NCI-H146 (cell line): ENCODE results near the gene PCNX4.

ENCODE experiments used
- DNase-seq: peaks from one replicate; lab custom pipeline; 2025; lab: John Stamatoyannopoulos, UW

Gene PCNX4

DNA sequence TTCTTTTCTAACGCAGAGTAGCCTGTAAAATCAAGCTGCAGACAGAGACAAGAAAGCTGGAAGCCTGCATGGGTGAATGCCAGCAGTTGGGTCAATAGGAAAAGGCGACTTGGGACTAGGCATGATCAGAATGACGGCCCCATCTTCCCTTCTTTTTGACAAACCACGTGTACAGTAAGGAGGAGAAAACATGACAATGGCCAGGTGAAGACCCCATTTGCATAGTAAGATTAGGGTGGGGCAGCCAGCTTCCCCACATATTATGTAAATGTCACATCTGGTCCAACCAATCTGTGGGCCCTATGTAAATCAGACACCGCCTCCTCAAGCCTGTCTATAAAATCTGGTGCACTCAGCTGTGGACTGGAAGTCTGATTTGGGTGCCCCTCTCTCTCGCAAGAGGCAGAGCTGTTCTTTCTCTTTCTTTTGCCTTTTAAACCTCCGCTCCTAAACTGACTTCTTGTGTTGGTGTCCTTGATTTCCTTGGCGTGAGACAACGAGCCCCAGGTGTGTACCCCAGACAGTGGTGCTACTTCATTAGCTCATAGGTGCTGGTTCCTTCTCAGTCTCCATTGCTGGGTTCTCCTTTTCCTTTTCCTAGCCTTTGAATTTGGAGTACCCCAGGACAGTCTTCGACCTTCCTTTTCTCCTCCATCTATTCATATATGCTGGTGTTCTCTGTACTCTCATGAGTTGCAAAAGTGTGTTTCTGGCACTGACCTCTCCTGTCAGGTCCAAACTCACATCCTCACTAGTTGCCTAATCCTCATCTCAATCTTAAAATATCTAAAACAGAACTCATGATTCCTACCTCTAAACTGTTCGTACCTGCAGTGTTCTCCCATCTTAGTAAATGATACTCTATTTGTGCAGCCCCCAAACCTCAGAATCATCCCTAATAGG is 82.9 kb downstream of the PCNX4 start:
- no peak for DNase-seq

GRCh38 chr14:60175255-60175902 is 83.7 kb downstream of the PCNX4 start:
- DNase-seq: no peak

GRCh38 chr14:60178164-60178563 is 86.4 kb downstream of the PCNX4 start:
- DNase-seq: no peak

DNA sequence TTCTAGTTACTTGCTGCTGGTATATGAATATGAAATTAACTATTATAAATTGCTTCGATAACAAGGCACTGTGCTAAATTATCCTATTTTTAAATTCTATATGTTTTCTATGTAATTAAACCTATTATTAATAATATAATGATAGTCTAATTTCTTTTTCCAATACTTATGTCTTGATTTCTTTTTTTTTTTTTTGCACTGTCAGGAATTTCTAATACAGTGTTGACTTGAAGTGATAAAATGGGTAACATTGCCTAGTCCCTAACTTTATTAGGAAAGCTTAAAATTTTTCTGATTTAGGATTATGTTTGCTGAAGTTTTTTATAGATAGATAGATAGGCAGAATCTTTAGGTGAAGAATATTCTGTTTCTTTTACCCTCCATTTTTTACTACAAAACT is 87.1 kb downstream of the PCNX4 start:
- DNase-seq: no peak

- no peak for DNase-seq
Observed at GRCh38 chr14:60179431-60179869, 87.7 kb downstream of the PCNX4 start.

DNA sequence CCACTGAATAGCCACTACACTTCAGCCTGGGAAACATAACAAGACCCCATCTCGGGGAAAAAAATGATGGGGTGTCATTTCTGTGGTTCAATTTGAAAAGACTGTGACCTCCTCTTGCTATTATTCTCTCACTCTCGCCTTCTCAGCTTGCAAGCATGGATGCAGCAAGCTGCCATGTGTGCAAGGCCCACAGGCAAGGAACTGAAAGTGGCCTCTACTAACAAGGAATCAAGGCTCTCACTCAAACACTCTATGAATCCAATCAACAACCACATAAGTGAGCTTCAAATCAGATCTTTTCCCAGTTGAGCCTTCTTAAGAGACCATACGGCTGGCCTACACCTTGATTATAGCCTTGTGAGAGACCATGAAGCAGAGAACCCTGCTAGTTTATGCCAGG is 91.4 kb downstream of the PCNX4 start:
- no peak for DNase-seq

- DNase-seq: no peak
Observed at GRCh38 chr14:60183741-60184140, 92.0 kb downstream of the PCNX4 start.

DNA sequence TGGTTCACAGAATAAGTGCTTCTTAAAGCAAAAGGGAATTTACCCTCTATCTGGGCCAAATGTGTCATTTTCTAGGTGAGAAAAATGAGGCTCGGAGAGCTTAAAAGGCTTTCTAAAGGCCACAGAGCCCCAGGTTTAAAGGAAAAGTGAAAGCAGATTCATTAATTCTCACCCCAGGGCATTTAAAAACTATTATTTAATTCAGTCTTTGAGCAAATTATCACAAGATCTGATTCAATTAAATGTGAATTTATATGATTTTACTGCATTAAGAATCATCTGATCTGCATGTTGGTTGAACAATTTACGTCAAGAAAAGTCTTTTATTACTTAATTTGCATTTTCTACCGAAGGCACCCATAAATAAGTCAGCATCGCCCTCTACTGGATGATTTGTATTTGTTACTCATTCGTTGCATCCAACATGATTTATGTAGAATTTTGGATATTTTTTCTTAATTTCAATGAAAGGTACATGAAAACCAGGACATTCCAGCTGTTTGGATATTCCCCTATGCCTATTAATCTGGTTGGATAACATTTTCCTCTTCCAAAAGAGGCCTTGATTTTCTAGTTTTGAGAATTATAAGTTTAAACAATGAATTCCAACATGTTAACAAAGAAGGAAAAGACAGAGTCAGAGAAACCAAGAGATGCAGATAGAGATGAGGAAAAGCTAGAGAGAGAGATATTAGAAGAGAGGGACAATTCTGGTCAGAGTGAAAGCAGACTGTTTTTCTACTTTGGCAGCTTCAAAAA is 92.6 kb downstream of the PCNX4 start:
- DNase-seq: peak; percentile 62

- no peak for DNase-seq
Observed at GRCh38 chr14:60184905-60185555, 93.3 kb downstream of the PCNX4 start.

DNA sequence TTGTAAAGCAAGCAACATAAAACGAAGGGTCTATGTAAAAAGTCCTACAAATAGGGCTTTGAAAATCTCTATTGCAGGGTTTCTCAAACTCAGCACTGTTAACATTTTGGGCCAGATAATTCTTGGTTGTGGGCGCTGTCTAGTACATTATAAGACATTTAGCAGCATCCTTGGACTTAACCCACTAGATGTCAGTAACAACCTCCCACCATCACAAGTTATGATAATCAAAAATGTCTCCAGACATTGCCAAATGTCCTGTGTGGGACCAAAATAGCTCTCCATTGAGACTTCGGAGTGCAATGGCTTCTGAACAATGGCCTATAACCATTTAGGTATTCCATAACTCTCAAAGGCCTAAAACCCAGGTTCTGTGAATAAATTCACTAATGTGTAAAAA is 96.4 kb downstream of the PCNX4 start:
- DNase-seq: peak; percentile 22

GRCh38 chr14:60188696-60189095 is 97.0 kb downstream of the PCNX4 start:
- no peak for DNase-seq

- no peak for DNase-seq
Observed at GRCh38 chr14:60189923-60190840, 98.5 kb downstream of the PCNX4 start.

DNA sequence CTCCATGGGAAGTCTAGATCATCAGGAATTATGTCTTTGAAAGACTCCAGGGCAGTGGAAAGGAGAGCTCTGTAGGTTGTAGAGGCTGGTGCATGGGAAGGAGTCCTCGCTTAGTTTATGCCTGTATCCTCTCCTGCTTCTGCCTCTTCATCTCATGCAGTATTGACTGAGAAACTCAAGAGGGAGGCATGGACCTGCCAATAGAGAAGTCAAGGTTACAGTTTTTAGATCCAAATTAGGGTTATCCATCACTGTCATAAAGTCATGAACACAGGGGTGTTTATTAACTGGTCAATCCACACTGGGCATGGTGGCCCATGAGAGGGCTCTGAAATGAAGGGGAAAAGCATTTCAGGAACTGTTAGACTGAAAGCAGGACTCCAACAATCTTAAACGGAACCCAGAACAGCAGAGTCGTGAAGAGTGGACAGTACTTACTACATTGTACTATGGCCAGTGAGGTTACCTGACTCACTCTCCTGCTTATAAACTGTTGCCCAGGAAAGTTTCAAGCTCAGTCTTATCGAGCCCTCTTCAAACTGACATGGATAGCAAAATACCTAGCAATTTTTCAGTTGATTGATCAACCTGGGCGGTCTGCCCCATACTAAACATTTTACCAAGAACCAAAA is 103.6 kb downstream of the PCNX4 start:
- DNase-seq: peak; percentile 38

DNA sequence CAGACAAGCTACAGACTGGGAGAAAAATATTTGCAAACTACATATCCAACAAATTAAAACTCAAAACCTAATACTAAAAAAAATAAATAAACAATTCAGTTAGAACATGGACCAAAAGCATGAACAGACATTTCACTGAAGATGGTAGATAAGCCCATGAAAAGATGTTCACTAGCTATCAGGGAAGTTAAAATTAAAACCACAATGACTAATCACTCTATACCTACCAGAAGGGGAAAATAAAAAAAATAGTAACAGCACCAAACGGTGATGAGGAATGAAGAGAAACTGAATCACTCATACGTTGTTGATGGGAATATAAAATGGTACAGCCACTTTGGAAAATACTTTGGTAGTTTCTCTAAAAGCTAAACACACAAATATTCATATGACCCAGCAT is 104.6 kb downstream of the PCNX4 start:
- DNase-seq: no peak

DNA sequence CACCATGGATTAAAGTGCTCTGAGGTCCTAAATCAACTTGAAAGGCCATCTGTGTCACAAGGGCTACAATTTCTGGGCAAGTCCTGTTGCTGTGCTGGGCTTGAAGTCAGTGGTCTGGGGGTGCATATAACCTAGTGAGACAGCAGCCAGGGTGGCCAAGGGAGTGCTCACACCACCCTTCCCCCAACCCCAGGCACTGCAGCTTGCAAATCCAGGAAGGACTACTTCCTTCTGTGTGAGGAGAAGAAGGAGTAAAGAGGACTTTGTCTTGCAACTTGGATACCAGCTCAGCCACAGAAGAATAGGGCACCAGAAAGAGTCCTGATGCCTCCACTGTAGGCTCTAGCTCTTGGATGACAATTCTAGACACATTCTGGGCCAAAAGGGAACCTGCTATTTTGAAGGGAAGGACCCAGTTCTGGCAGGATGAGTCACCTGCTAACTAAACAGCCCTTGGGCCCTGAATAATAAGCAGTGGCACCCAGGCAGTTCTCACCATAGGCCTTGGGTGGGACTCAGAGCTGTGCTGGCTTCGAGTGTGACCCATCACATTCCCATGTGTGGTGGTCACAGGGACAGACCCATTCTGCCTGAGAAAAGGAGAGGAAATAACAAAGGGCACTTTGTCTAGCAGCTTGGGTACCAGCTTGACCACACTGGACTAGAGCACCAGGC is 106.0 kb downstream of the PCNX4 start:
- no peak for DNase-seq

- DNase-seq: no peak
Observed at GRCh38 chr14:60199321-60199720, 107.6 kb downstream of the PCNX4 start.

DNA sequence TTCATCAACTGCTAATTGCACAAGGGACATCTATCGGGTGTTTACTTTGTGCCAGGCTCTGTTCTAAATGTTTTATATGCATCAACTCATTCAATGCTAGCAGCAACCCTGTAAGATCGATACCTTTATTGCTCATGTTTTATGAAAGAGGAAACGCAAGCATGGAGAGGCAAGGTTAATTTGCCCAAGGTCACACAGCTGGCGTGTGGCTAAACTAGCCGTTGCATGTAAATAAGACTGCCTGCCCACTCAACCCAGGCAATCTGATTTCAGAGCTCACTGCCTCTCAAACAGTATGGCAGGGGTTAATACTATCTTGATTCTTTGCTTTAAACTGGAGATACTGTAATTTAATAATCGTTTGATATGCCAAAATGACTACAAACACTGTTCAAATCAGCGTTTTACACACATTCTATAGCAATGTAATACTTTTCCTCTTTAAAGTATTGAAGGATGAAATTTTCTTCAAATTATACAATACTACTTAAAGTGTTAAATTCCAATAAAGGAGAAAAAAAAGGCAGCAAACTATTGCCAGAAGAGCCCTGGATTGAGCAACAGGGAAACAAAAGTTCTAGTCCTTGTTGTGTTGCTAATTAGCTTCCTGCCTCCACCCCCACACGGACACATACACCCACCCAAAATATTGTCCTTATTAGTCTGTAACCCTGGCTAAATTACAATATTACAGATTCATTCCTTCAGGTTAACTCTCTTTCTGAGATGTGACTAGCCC is 112.5 kb downstream of the PCNX4 start:
- peak; percentile 88 for DNase-seq

- DNase-seq: peak; percentile 14
Observed at GRCh38 chr14:60204843-60205774, 113.4 kb downstream of the PCNX4 start.
